IPS DF 6.9 (cell line): Measurements from ENCODE around the gene TRABD.

Experiments used
- DNase-seq: peaks from one replicate; pipeline ENCODE4 v3.0.0-alpha.2; 2013; ENCODE audit warnings: low read depth, low spot score
- H3K27ac ChIP-seq: one replicate; pipeline ENCODE4 v1.5.1; 2013; ENCODE audit warnings: low read length, control low read depth
- H3K27me3 ChIP-seq: 2 replicates; pipeline ENCODE4 v1.6.1; 2013; ENCODE audit warnings: mild to moderate bottlenecking, low read length; ENCODE audit not compliant: control insufficient read depth, insufficient read depth
- H3K36me3 ChIP-seq: 2 replicates; pipeline ENCODE4 v1.6.1; 2013; ENCODE audit warnings: low read length; ENCODE audit not compliant: control insufficient read depth, insufficient read depth
- H3K4me1 ChIP-seq: 2 replicates; pipeline ENCODE4 v1.6.1; 2013; ENCODE audit warnings: low read length; ENCODE audit not compliant: control insufficient read depth, insufficient read depth
- H3K4me3 ChIP-seq: 2 replicates; pipeline ENCODE4 v1.5.1; 2013; ENCODE audit warnings: mild to moderate bottlenecking, low read length
- H3K9me3 ChIP-seq: 2 replicates; pipeline ENCODE4 v1.6.1; 2013; ENCODE audit warnings: low read length, inconsistent platforms; ENCODE audit not compliant: control insufficient read depth, insufficient read depth
- WGBS: extraction: QIAGEN DNeasy Blood & Tissue Kit; methylation state at CpG from one replicate; pipeline ENCODE4 v1.1.7; 2013; ENCODE audit warnings: mixed read lengths, missing lambda C conversion rate; ENCODE audit not compliant: insufficient read length, insufficient coverage; 5-methylcytosine and 5-hydroxymethylcytosine counted together

TRABD gene

DNA sequence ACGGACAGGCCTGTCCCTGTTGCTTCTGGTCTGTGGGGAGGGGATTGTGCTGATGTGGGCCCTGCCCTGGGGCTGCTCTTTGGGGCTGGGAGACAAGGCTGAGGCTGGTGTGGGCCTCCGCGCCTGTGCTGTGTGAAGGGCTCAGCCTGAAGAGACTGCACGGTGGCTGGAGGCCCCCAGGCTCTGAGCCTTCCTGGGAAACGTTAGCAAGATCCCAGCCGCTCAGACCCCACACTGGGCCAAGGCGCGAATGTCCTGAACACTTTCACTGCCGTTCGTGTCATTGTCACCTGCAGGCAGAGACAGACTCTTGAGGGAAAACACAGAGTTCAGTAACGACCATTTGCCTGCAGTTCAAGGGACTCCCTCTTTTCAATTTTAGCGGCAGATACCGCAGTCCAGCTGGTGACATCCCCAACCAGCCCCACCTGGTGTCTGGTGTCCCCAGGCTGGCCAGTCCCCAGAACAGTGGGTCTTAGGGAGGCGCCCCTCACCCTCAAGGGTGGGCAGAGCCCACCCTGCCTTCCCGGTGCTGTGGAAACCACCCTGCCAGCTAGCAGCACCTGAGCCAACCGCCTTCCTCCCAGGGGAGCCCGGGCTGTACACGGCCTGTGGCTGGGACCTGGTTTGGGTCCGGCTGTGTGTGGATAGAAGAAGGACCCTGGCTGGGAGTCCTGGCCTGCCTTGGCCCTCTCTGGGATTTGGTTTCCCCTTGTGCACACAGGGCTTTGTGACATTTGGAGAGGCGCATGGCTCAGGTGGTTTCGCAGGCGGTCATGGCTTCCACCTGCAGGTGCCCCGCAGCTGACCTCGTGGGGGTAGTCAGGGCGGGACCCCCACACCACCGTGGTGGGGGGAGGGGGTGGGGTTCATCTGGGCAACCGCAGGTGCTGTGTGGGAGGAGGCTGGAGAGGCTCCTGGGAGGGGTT is 9.5 kb upstream of the TRABD start:
- no peak for DNase-seq
- Histone ChIP-seq H3K27me3 (no peaks in the 10 kb centered on the region), H3K4me3 (no peak overlapping the region), H3K9me3 (no peaks in the 10 kb centered on the region), H3K36me3 (no peaks in the 10 kb centered on the region; the same call in 1 of the 2 replicates), H3K27ac (no peak overlapping the region), H3K4me1 (peaks cover 5% of the 10 kb centered on the region)
- WGBS: no CpG with 5 or more reads among the region's 27 CpGs

DNA sequence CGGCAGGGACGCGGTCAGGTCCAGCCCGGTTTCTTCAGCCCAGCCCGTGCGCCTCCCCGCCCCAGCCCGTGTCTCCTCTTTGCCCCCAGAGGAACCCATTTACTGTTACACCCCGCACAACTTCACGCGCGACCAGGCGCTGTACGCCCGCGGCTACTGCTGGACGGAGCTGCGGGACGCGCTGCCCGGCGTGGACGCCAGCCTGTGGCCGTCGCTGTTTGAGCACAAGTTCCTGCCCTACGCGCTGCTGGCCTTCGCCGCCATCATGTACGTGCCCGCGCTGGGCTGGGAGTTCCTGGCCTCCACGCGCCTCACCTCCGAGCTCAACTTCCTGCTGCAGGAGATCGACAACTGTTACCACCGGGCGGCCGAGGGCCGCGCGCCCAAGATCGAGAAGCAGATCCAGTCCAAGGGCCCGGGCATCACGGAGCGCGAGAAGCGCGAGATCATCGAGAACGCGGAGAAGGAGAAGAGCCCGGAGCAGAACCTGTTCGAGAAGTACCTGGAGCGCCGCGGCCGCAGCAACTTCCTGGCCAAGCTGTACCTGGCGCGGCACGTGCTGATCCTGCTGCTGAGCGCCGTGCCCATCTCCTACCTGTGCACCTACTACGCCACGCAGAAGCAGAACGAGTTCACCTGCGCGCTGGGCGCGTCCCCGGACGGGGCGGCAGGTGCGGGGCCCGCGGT is 8.7 kb upstream of the TRABD start:
- no peak for DNase-seq
- H3K27ac ChIP-seq: no peak overlapping the region
- H3K4me1 ChIP-seq: peaks cover 5% of the 10 kb centered on the region
- H3K9me3 ChIP-seq: no peaks in the 10 kb centered on the region
- H3K4me3 ChIP-seq: no peak overlapping the region
- H3K27me3 ChIP-seq: no peaks in the 10 kb centered on the region
- WGBS: no CpG with 5 or more reads among the region's 76 CpGs
- H3K36me3 ChIP-seq: no peaks in the 10 kb centered on the region; the same call in 1 of the 2 replicates

DNA sequence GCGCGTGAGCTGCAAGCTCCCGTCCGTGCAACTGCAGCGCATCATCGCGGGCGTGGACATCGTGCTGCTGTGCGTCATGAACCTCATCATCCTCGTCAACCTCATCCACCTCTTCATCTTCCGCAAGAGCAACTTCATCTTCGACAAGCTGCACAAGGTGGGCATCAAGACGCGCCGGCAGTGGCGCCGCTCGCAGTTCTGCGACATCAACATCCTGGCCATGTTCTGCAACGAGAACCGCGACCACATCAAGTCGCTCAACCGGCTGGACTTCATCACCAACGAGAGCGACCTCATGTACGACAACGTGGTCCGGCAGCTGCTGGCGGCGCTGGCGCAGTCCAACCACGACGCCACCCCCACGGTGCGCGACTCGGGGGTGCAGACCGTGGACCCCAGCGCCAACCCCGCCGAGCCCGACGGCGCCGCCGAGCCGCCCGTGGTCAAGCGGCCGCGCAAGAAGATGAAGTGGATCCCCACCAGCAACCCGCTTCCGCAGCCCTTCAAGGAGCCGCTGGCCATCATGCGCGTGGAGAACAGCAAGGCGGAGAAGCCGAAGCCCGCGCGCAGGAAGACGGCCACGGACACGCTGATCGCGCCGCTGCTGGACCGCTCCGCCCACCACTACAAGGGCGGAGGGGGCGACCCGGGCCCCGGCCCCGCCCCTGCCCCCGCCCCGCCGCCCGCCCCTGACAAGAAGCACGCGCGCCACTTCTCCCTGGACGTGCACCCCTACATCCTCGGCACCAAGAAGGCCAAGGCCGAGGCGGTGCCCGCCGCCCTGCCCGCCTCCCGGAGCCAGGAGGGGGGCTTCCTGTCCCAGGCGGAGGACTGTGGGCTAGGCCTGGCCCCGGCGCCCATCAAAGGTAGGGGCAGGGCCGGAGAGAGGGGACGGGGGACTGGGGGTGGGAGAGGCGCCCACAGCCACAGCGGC is 7.9 kb upstream of the TRABD start:
- Histone ChIP-seq H3K9me3 (no peaks in the 10 kb centered on the region), H3K27me3 (no peaks in the 10 kb centered on the region), H3K4me1 (peaks cover 5% of the 10 kb centered on the region), H3K4me3 (no peak overlapping the region), H3K36me3 (no peaks in the 10 kb centered on the region; the same call in 1 of the 2 replicates), H3K27ac (no peak overlapping the region)
- WGBS: no CpG with 5 or more reads among the region's 98 CpGs
- DNase-seq: no peak

DNA sequence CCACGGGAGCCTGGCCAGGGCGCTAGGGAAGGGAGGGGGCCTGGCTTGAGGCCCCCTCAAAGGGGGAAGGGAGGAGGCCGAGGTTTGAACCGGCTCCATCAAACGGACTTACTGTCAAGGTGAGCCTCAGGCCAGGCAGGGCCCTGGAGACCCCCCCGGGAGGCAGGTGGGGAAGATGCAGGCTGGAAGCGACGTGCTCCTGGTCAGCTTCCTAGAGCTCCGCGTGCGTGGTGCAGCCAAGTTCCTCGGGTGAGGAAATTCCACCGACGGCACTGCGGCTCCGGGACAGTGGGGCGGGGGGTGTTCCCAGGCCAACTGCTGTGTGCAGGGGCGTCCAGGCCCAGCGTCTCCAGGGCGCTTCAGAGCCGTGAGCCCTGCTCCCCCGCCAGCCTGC is 7.2 kb upstream of the TRABD start:
- no CpG with 5 or more reads among the region's 22 CpGs for WGBS
- no peaks in the 10 kb centered on the region for H3K27me3 ChIP-seq

DNA sequence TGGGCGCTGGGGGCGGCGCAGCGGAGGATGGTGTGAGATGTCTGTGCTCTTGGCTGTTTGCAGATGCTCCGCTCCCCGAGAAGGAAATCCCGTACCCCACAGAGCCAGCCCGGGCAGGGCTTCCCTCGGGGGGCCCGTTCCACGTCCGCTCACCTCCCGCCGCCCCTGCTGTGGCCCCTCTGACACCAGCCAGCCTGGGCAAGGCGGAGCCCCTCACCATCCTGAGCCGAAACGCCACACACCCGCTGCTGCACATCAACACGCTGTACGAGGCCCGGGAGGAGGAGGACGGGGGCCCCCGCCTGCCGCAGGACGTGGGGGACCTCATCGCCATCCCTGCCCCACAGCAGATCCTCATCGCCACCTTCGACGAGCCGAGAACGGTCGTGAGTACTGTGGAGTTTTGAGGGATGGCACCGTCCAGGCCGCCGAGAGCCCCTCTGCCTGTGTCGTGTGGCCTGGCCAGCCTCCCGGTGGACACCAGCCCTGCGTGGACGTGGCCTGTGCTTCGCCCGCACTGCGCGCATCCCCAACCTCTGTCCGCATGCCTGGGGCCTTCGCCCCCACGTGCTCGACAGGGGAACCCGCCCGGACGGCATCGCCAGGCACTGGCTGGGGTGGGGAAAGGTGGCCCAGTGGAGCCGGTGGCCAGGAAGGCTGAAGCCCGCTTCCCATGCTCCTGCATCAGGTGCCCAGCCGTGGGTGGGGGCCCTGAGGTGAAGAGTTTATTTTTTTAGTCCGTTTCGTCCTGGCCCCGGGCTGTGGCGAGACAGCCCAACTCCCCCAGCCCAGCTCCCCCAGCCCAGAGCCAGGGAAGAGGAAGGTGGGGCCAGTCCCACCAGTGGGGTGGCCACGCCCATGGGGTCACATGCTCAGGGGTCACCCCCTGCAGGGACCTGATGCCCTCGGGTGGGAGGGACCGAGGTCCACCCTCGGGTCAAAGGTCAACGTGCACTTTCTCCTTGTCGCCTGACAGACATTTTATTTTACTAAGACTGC is 6.5 kb upstream of the TRABD start:
- H3K4me1 ChIP-seq: peaks cover 6% of the 10 kb centered on the region
- DNase-seq: no peak
- WGBS: no CpG with 5 or more reads among the region's 64 CpGs

More for the DNA sequence above, 7.2 kb upstream of the TRABD start:
- Histone ChIP-seq H3K4me1 (peaks cover 5% of the 10 kb centered on the region), H3K9me3 (no peaks in the 10 kb centered on the region), H3K27ac (no peak overlapping the region), H3K4me3 (no peak overlapping the region), H3K36me3 (no peaks in the 10 kb centered on the region; the same call in 1 of the 2 replicates)
- DNase-seq: no peak

DNA sequence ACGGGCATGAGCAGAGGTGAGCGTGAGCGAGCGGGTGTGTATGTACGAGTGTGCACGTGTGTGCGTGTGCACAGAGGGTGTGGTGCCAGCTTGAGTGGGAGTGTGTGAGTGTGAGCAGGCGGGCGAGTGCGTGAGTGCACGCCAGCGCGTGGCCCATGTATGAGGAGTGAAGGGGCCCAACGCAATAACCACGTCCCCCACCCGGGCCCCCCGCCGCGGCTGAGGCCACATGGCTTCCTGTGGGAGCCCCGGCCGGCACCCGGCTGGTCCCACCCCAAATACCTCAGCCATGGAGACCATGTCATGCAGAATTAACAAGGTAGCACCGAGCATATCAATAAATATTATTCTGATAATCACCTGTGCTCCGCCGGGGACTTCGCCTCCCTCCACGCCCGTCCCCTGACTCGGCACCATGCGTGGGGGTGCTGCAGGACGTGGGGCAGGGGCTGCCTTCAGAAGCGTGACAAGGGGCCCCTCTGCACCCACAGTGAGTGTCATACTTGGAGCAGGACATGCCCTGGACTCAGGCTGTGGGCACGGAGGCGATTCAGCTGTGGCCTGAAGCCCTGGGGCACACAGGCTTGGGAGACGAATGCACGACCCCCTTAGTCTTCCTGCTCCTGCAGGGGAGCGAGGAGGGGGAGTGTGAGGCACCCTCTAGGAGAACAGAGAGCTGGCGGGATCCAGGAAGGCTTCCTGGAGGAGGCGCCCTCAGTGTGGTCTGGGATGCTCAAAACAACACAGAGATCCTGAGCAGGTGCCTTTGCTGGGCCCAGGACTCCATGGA is 5.6 kb upstream of the TRABD start:
- Histone ChIP-seq H3K9me3 (no peaks in the 10 kb centered on the region), H3K27me3 (no peaks in the 10 kb centered on the region), H3K36me3 (no peaks in the 10 kb centered on the region; the same call in 1 of the 2 replicates), H3K4me3 (no peak overlapping the region), H3K4me1 (peaks cover 8% of the 10 kb centered on the region), H3K27ac (no peak overlapping the region)
- 100% methylated on average over 5 of the region's 39 CpGs for WGBS
- no peak for DNase-seq

More for the DNA sequence above, 6.5 kb upstream of the TRABD start:
- Histone ChIP-seq H3K4me3 (no peak overlapping the region), H3K36me3 (no peaks in the 10 kb centered on the region; the same call in 1 of the 2 replicates), H3K27ac (no peak overlapping the region), H3K9me3 (no peaks in the 10 kb centered on the region), H3K27me3 (no peaks in the 10 kb centered on the region)

DNA sequence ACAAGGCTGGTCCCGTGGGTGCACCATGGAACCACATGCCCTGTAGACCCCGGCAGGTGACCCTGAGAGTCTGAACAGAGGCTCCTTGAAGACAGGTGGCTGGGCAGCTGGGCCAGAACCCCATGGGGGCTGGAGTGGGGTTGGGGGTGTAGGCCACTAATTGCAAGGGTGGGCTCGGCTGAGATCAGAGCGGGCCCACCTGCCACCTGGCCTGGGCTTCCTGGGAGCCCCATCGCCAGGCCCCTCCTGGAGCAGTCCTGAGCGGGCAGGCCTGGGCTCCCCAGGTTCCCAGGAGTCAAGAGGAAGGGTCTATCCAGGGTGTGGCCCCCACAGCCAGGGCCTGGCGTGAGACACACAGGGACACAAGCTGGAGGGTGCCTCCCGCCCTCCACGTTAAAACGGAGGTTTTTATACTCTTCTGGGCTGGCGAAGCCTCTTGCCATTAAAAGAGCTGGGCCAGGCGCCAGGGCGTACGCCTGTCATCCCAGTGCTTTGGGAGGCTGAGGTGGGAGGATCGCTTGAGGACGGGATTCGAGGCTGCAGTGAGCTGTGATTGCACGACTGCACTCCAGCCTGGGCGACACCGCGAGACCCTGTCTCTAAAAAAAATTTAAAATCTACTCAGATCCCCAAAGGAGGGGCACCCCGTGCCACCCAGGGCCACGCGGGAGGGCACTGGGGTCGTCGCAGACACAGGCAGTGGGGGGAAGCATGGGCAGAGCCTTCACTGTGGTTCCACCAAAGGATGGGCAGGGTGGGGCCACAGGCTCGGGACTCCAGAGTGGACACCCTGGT is 4.8 kb upstream of the TRABD start:
- no peak overlapping the region for H3K27ac ChIP-seq
- no CpG with 5 or more reads among the region's 27 CpGs for WGBS
- no peaks in the 10 kb centered on the region for H3K9me3 ChIP-seq
- no peaks in the 10 kb centered on the region; the same call in 1 of the 2 replicates for H3K36me3 ChIP-seq
- no peaks in the 10 kb centered on the region for H3K27me3 ChIP-seq
- no peak for DNase-seq
- H3K4me3 ChIP-seq: no peak overlapping the region
- H3K4me1 ChIP-seq: peaks cover 8% of the 10 kb centered on the region

DNA sequence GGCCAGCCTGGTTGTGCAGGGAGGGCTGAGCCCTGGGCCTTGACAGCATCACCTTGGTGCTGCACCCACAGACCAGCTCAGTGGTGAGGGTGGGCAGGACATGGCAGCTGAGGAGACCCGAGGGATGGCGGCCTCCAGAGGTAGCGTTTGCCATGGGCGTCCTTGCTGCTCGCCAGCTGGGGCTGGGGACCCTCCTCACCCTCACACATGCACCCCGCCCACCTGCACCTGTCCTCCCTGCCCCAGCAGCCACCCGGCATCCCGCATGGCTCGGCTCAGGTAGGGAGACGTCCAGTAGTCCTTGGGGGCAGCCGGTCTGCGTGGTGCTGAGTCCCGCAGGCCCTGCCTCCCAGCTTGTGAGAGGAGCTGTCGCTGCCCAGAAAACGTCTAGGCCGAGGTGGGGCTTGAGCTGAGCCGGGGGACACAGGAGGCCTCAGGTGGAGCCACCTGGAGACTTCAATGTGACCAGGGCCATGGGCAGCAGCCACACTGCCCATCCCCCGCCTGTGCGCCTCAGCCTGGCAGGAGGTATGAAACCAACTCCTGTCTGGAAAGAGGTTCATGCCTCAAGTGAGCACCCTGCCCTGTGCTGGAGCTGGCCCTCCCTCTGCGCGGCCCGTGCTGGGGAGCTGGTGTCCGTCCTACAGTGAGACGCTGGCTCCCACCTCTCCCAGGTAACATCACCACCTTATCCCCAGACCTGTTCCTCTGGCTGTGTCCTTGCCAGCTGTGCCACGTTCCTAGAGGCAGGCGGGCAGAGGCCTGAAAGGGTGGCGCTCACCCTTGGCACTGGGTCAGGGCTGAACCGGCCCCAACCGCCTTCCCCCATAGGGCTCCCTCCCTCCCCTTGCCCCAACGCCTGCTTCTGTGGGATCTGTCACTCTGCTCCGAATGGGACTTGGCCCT is 3.3 kb upstream of the TRABD start:
- H3K4me3 ChIP-seq: no peak overlapping the region
- no peaks in the 10 kb centered on the region; the same call in 1 of the 2 replicates for H3K36me3 ChIP-seq
- WGBS: no CpG with 5 or more reads among the region's 31 CpGs
- DNase-seq: no peak
- no peaks in the 10 kb centered on the region for H3K27me3 ChIP-seq
- H3K4me1 ChIP-seq: peaks cover 7% of the 10 kb centered on the region
- H3K27ac ChIP-seq: no peak overlapping the region
- H3K9me3 ChIP-seq: no peaks in the 10 kb centered on the region
